Ovary (tissue), 3 donors: ENCODE data around the gene LAMC3.

Experiments used
- EP300 ChIP-seq: sonication (generic); formaldehyde crosslinking; IDR thresholded peaks from one replicate; pipeline ENCODE4 v1.6.1; 2017; ENCODE audit warnings: antibody characterized with exemption
- POLR2A ChIP-seq: fragments of 450-650 bp; IDR thresholded peaks from one replicate; pipeline ENCODE4 v1.6.1; 2017; ENCODE audit warnings: antibody characterized with exemption, mild to moderate bottlenecking, moderate library complexity
- TF ChIP-seq, protein P1 (sequence below), 3 donors: fragments of 450-650 bp in 2 of 3; fragments of 200-600 bp in 1 of 3; IDR thresholded peaks; one replicate each; pipeline versions ENCODE4 v1.5.1 to v1.8.0; 2016 to 2022; ENCODE audit warnings: antibody characterized with exemption in 3 of 3, mild to moderate bottlenecking in 1 of 3
- donor health status: DM: no; HTN: no; CAD: no.

DNA sequence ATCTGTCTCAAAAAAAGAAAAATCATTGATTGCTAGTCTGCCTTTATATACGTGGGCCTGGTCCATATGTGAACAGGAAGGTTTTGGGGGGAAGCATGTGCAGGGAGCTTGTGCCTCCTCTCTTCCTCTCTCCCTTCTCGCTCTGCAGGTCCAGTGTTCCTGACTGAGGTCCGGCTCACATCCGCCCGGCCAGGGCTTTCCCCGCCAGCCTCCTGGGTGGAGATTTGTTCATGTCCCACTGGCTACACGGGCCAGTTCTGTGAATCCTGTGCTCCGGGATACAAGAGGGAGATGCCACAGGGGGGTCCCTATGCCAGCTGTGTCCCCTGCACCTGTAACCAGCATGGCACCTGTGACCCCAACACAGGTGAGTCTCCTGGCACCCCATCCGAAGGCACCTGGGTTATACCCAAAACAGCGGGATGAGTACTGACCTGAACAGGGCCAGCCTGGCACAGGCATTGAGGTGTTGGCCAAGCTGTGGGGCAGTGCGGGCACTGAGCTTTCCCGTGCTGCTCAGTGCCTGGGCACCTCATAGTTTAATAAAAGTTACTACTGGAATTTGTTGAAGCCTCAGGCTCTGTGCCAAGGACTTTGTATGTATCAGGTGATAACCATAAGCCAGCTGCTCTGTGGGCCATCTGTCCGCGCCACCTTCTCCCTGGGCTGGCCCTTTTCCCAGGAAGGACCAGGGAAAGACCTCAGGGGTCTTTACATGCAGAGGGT lies 48.0 kb downstream of the LAMC3 start:
- TF ChIP-seq POLR2A (no peak), EP300 (no peak)
- TF ChIP-seq, protein P1, sequence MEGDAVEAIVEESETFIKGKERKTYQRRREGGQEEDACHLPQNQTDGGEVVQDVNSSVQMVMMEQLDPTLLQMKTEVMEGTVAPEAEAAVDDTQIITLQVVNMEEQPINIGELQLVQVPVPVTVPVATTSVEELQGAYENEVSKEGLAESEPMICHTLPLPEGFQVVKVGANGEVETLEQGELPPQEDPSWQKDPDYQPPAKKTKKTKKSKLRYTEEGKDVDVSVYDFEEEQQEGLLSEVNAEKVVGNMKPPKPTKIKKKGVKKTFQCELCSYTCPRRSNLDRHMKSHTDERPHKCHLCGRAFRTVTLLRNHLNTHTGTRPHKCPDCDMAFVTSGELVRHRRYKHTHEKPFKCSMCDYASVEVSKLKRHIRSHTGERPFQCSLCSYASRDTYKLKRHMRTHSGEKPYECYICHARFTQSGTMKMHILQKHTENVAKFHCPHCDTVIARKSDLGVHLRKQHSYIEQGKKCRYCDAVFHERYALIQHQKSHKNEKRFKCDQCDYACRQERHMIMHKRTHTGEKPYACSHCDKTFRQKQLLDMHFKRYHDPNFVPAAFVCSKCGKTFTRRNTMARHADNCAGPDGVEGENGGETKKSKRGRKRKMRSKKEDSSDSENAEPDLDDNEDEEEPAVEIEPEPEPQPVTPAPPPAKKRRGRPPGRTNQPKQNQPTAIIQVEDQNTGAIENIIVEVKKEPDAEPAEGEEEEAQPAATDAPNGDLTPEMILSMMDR (IDR thresholded peaks at IDR 0.05), result no peak
